AG04449 (cell line): ENCODE data around the gene MORF4L1.

ENCODE experiments used
- CTCF ChIA-PET: fragments of 350-600 bp; formaldehyde crosslinking; extraction: SDS; loops from one replicate; lab custom pipeline; 2021; ENCODE audit warnings: antibody characterized with exemption; lab: Yijun Ruan, JAX
- POLR2A ChIA-PET: fragments of 400-600, 350-600 bp; formaldehyde crosslinking; extraction: SDS; loops from one replicate; lab custom pipeline; 2020; ENCODE audit warnings: antibody characterized with exemption, inconsistent platforms; lab: Yijun Ruan, JAX
- DNase-seq: peaks from one replicate; pipeline ENCODE4 v3.0.0-alpha.2; 2010; ENCODE audit warnings: low read depth, low spot score
- H3K4me3 ChIP-seq: 2 replicates; pipeline ENCODE4 v1.5.1; 2011; ENCODE audit warnings: low read depth, mild to moderate bottlenecking, control low read depth, low read length
- CTCF ChIP-seq: IDR thresholded peaks from one replicate; pipeline ENCODE4 v1.5.1; 2011; ENCODE audit warnings: mild to moderate bottlenecking, moderate library complexity, low read length, control low read depth, inconsistent platforms; ENCODE audit not compliant: insufficient read depth; ENCODE audit errors: missing control alignments

Gene MORF4L1

GRCh38 chr15:78921517-78921916 is 48.8 kb downstream of the MORF4L1 start:
- no peak for TF ChIP-seq CTCF
- H3K4me3 ChIP-seq: no peak overlapping the region
- POLR2A ChIA-PET: interaction anchor here (1.8 kb wide), 1 partner anchor 10 kb away, joined by 4 read pairs; no protein-coding TSS in a partner anchor
- CTCF ChIA-PET: interaction anchor here (1.7 to 6.6 kb wide), 2 partner anchors 11 to 262 kb away, joined by 4 to 51 read pairs; no protein-coding TSS in a partner anchor
- DNase-seq: no peak

GRCh38 chr15:78921940-78922339 is 49.2 kb downstream of the MORF4L1 start:
- POLR2A ChIA-PET: interaction anchor here (1.8 kb wide), 1 partner anchor 9 kb away, joined by 4 read pairs; no protein-coding TSS in a partner anchor
- TF ChIP-seq CTCF: no peak

GRCh38 chr15:78922527-78922926 is 49.8 kb downstream of the MORF4L1 start:
- POLR2A ChIA-PET: no interaction called here
- no peak for TF ChIP-seq CTCF
- CTCF ChIA-PET: interaction anchor here (1.2 to 6.6 kb wide), 3 partner anchors 8 to 261 kb away, joined by 3 to 51 read pairs (median 4); no protein-coding TSS in a partner anchor
- H3K4me3 ChIP-seq: no peak overlapping the region
- no peak for DNase-seq

More at GRCh38 chr15:78921940-78922339, 49.2 kb downstream of the MORF4L1 start:
- H3K4me3 ChIP-seq: no peak overlapping the region
- CTCF ChIA-PET: interaction anchor here (1.7 to 6.6 kb wide), 2 partner anchors 12 to 262 kb away, joined by 4 to 51 read pairs; no protein-coding TSS in a partner anchor
- DNase-seq: no peak

GRCh38 chr15:78923015-78923414 is 50.3 kb downstream of the MORF4L1 start:
- CTCF ChIA-PET: interaction anchor here (1.2 to 6.6 kb wide), 2 partner anchors 9 to 13 kb away, joined by 3 to 51 read pairs; no protein-coding TSS in a partner anchor
- H3K4me3 ChIP-seq: no peak overlapping the region
- no peak for DNase-seq
- TF ChIP-seq CTCF: no peak
- POLR2A ChIA-PET: no interaction called here

- CTCF ChIA-PET: interaction anchor here (0.6 to 6.6 kb wide), 6 partner anchors 8 to 261 kb away, joined by 3 to 51 read pairs (median 6); no protein-coding TSS in a partner anchor
- no peak for TF ChIP-seq CTCF
Measured at GRCh38 chr15:78923480-78924360, 51.0 kb downstream of the MORF4L1 start.

GRCh38 chr15:78925076-78925624 is 52.5 kb downstream of the MORF4L1 start:
- ChIA-PET CTCF (interaction anchor here (1.3 to 6.6 kb wide), 5 partner anchors 10 to 259 kb away, joined by 4 to 51 read pairs (median 9); no protein-coding TSS in a partner anchor), POLR2A (interaction anchor here (0.8 kb wide), 2 partner anchors 9 to 16 kb away, joined by 3 read pairs; no protein-coding TSS in a partner anchor)
- H3K4me3 ChIP-seq: no peak overlapping the region
- no peak for TF ChIP-seq CTCF
- no peak for DNase-seq

More at GRCh38 chr15:78923480-78924360, 51.0 kb downstream of the MORF4L1 start:
- no peak overlapping the region for H3K4me3 ChIP-seq
- DNase-seq: no peak
- POLR2A ChIA-PET: no interaction called here
